Esophagus (tissue), 2 donors: ENCODE results near the gene CTAG1B. TPM values are rescaled to one million over a fixed set of nuclear protein-coding genes. Genes with fewer than 3 reads are reported as not detected.

ENCODE experiments used
- polyA plus RNA-seq, 2 donors: library from polyadenylated mRNA; stranded (reverse); fragments of 200-250 nt; gene quantifications; one replicate each; pipeline ENCODE4 v1.2.3, GENCODE V29; 2013
- donor health status: healthy with polysubstance abuse.
- donor health status: Bipolar disorder and iron deficiency.

Gene CTAG1B
- polyA plus RNA-seq, 2 donors: 0.04 TPM; not detected in 1

Other genes with a start within 250 kb of the CTAG1B start
- gene FLNA, start 244.6 kb downstream of the CTAG1B start, polyA plus RNA-seq: 100 to 1,000 TPM; 407 to 691 TPM
- 10 to 100 TPM; 66.5 to 83.9 TPM for gene EMD, start 240.0 kb downstream of the CTAG1B start, polyA plus RNA-seq
- 1,000 to 10,000 TPM; 2,998 to 4,750 TPM for gene RPL10, start 220.9 kb downstream of the CTAG1B start, polyA plus RNA-seq
- gene DNASE1L1, start 210.0 kb downstream of the CTAG1B start, polyA plus RNA-seq: 10 to 100 TPM; 20.1 to 20.3 TPM
- gene TAFAZZIN, start 207.7 kb downstream of the CTAG1B start, polyA plus RNA-seq: 10 to 100 TPM; 28.9 to 59.5 TPM
- 10 to 100 TPM; 40.3 to 65.8 TPM for gene ATP6AP1, start 190.6 kb downstream of the CTAG1B start, polyA plus RNA-seq
- gene GDI1, start 182.1 kb downstream of the CTAG1B start, polyA plus RNA-seq: 10 to 100 TPM; 46.4 to 63.5 TPM
- gene FAM50A, start 175.1 kb downstream of the CTAG1B start, polyA plus RNA-seq: 10 to 100 TPM; 37.5 to 46.6 TPM
- 10 to 100 TPM in 1 of 2 donors, 1 to 10 TPM in 1; 4.3 to 19.0 TPM for gene PLXNA3, start 161.0 kb downstream of the CTAG1B start, polyA plus RNA-seq
- gene LAGE3, start 140.0 kb downstream of the CTAG1B start, polyA plus RNA-seq: 10 to 100 TPM in 1 of 2 donors, 1 to 10 TPM in 1; 6.2 to 21.1 TPM
- 10 to 100 TPM; 15.4 to 28.5 TPM for gene UBL4A, start 132.7 kb downstream of the CTAG1B start, polyA plus RNA-seq
- 10 to 100 TPM; 24.7 to 26.3 TPM for gene SLC10A3, start 128.7 kb downstream of the CTAG1B start, polyA plus RNA-seq
- gene FAM3A, start 103.0 kb downstream of the CTAG1B start, polyA plus RNA-seq: 10 to 100 TPM; 51.6 to 54.4 TPM
- 10 to 100 TPM; 42.7 to 46.9 TPM for gene G6PD, start 72.4 kb downstream of the CTAG1B start, polyA plus RNA-seq
- gene IKBKG, start 71.7 kb downstream of the CTAG1B start, polyA plus RNA-seq: 10 to 100 TPM; 16.2 to 19.7 TPM
- gene CTAG1A, start 34.1 kb downstream of the CTAG1B start, polyA plus RNA-seq: not detected
- gene CTAG2, start 34.3 kb upstream of the CTAG1B start, polyA plus RNA-seq: 1 to 10 TPM in 1 of 2 donors, not detected in 1; 2.8 TPM
- gene GAB3, start 131.8 kb upstream of the CTAG1B start, polyA plus RNA-seq: under 1 TPM; 0.56 to 0.57 TPM
- 10 to 100 TPM; 22.3 to 43.0 TPM for gene DKC1, start 143.6 kb upstream of the CTAG1B start, polyA plus RNA-seq
- gene MPP1, start 186.2 kb upstream of the CTAG1B start, polyA plus RNA-seq: 1 to 10 TPM; 4.1 to 6.4 TPM
- gene SMIM9, start 215.4 kb upstream of the CTAG1B start, polyA plus RNA-seq: not detected